NCI-H2171 treated with DMSO at 0.1 percent for 48 hours (cell line): ENCODE data around the gene SDK2.

Experiments
- DNase-seq: peaks from one replicate; lab custom pipeline; 2025; lab: John Stamatoyannopoulos, UW

SDK2 gene

GRCh38 chr17:73390221-73390620, 254.0 kb downstream of the SDK2 start:
- no peak for DNase-seq

GRCh38 chr17:73389411-73389810, 254.8 kb downstream of the SDK2 start:
- DNase-seq: no peak

- no peak for DNase-seq
These were observed 255.7 kb downstream of the SDK2 start for GRCh38 chr17:73388578-73388905.

GRCh38 chr17:73387746-73388577, 256.3 kb downstream of the SDK2 start:
- no peak for DNase-seq

- no peak for DNase-seq
These were observed 257.7 kb downstream of the SDK2 start for GRCh38 chr17:73386561-73386960.

GRCh38 chr17:73384926-73385325, 259.3 kb downstream of the SDK2 start:
- DNase-seq: no peak

- DNase-seq: no peak
These were observed 263.7 kb downstream of the SDK2 start for GRCh38 chr17:73380439-73381106.

- no peak for DNase-seq
These were observed 264.4 kb downstream of the SDK2 start for GRCh38 chr17:73379826-73380225.

- DNase-seq: no peak
These were observed 265.2 kb downstream of the SDK2 start for GRCh38 chr17:73378974-73379470.

GRCh38 chr17:73376636-73377035, 267.6 kb downstream of the SDK2 start:
- no peak for DNase-seq

- no peak for DNase-seq
These were observed 268.1 kb downstream of the SDK2 start for GRCh38 chr17:73376152-73376551.

- DNase-seq: no peak
These were observed 272.4 kb downstream of the SDK2 start for GRCh38 chr17:73371836-73372235.

GRCh38 chr17:73371285-73371684, 273.0 kb downstream of the SDK2 start:
- no peak for DNase-seq

GRCh38 chr17:73369817-73370490, 274.3 kb downstream of the SDK2 start:
- DNase-seq: peak; percentile 72

GRCh38 chr17:73369111-73369521, 275.1 kb downstream of the SDK2 start:
- no peak for DNase-seq

GRCh38 chr17:73368085-73368631, 276.1 kb downstream of the SDK2 start:
- DNase-seq: no peak

- no peak for DNase-seq
These were observed 278.2 kb downstream of the SDK2 start for GRCh38 chr17:73365906-73366623.

- DNase-seq: no peak
These were observed 278.9 kb downstream of the SDK2 start for GRCh38 chr17:73365301-73365874.

GRCh38 chr17:73364155-73364522, 280.1 kb downstream of the SDK2 start:
- no peak for DNase-seq

GRCh38 chr17:73363442-73364154, 280.6 kb downstream of the SDK2 start:
- no peak for DNase-seq

- DNase-seq: no peak
These were observed 281.5 kb downstream of the SDK2 start for GRCh38 chr17:73362697-73363096.
